Pons (tissue), 1 donor: ENCODE results near the gene ACCSL.

Source experiments
- DNase-seq: peaks from one replicate; pipeline ENCODE4 v3.0.0-alpha.2; 2016; ENCODE audit warnings: low spot score

ACCSL gene

GRCh38 chr11:44047931-44048431 is at the start of gene ACCSL:
TSS of gene ACCSL (plus strand) at chr11:44047981. CDS start at chr11:44048037, 56 bp downstream.
- DNase-seq: peak; percentile 47

- no peak for DNase-seq
Observed at GRCh38 chr11:43998308-43998707, 49.5 kb upstream of the ACCSL start.

GRCh38 chr11:44000731-44001130 is 47.0 kb upstream of the ACCSL start:
- no peak for DNase-seq

- no peak for DNase-seq
Observed at GRCh38 chr11:44002191-44003093, 45.3 kb upstream of the ACCSL start.

GRCh38 chr11:44003736-44004451 is 43.9 kb upstream of the ACCSL start:
- no peak for DNase-seq

GRCh38 chr11:44004452-44005062 is 43.2 kb upstream of the ACCSL start:
- DNase-seq: no peak

GRCh38 chr11:44005063-44005701 is 42.6 kb upstream of the ACCSL start:
- DNase-seq: no peak

- DNase-seq: no peak
Observed at GRCh38 chr11:44005956-44006355, 41.8 kb upstream of the ACCSL start.

- DNase-seq: no peak
Observed at GRCh38 chr11:44006917-44007361, 40.8 kb upstream of the ACCSL start.

- DNase-seq: no peak
Observed at GRCh38 chr11:44007481-44008087, 40.2 kb upstream of the ACCSL start.

- DNase-seq: no peak
Observed at GRCh38 chr11:44008088-44008501, 39.7 kb upstream of the ACCSL start.

GRCh38 chr11:44008698-44009097 is 39.1 kb upstream of the ACCSL start:
- DNase-seq: no peak

GRCh38 chr11:44010789-44011251 is 37.0 kb upstream of the ACCSL start:
- DNase-seq: no peak

GRCh38 chr11:44011797-44012196 is 36.0 kb upstream of the ACCSL start:
- no peak for DNase-seq

- no peak for DNase-seq
Observed at GRCh38 chr11:44014968-44015623, 32.7 kb upstream of the ACCSL start.

GRCh38 chr11:44015624-44016007 is 32.2 kb upstream of the ACCSL start:
- no peak for DNase-seq

GRCh38 chr11:44016131-44016530 is 31.6 kb upstream of the ACCSL start:
- no peak for DNase-seq

GRCh38 chr11:44016546-44017442 is 31.0 kb upstream of the ACCSL start:
- no peak for DNase-seq

- DNase-seq: no peak
Observed at GRCh38 chr11:44017443-44018126, 30.2 kb upstream of the ACCSL start.
